DMS53 (cell line): ENCODE data around the gene TELO2.

Experiments used
- DNase-seq: peaks from one replicate; lab custom pipeline; 2025; lab: John Stamatoyannopoulos, UW

The TELO2 gene

GRCh38 chr16:1536601-1537000, 43.4 kb downstream of the TELO2 start:
- no peak for DNase-seq

DNA sequence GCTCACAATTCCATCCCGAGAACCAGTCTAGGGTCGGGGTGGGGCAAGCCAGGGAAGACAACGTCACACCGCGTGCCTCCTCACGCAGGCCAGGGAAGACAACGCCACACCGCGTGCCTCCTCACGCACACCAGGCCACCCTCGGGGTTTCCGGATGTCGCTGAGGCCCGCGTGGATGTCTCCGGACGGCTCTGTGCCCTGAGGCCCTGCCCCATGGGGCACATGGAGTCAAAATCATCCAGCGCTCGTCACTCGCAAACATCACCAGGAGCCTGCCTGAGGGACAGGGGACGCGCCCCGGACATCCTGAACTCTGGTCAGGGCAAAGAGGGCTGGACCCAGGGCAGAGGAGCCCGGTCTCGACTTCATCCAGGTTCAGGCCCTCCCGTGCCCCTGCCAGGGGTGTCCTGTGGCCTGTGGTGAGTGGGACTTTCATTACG, 44.0 kb downstream of the TELO2 start:
- no peak for DNase-seq

DNA sequence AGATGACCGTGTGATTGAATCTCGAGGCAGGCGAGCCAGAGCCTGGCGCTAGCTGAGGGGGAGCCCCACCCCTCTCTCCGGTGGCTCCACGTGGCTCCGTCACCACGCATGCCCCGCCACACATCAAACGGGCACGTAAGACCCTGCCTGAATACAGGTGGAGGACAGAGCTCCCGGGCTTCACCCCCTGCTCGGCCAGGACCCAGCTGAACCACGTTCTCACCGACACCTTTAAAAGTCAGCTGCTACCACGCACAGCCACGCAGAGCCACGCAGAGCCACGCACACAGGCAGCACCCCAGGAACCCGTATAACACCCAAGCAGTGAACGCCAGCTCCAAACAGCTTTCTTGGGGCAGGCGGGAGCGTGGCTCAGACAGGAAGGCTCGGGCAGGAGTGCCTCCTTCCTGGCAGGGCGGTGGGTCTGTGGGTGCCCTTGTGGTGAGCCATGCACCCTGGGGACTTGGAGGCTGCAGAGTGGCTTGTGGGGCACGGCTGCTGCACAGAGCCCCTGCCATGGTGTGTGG, 44.7 kb downstream of the TELO2 start:
- DNase-seq, result no peak

DNA sequence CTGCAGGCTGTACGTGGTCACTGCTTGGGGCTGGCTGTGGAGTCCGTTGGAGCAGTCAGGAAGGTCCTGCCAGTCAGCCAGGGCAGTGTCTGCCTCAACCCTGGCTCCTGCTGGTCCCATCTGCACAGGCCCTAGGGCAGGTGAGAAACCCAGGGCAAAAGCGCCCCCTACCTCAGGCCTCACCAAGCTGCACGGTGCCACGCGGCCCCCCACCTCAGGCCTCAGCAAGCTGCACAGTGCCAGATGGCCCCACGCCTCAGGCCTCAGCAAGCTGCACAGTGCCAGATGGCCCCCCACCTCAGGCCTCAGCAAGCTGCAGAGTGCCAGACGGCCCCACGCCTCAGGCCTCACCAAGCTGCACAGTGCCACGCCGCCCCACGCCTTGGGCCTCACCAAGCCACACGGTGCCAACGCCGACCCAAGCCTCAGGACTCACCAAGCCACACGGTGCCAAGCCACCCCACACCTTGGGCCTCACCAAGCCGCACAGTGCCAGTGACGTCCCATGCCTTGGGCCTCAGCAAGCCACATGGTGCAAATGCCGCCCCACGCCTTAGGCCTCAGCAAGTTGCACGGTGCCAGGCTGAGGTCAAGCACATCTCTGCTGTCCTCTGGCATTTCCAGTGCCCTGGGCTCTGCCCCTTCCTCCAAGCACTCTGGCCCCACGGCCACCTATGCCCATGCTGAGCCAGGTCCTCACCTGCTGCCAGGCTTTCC, 45.8 kb downstream of the TELO2 start:
- peak; percentile 14 for DNase-seq

GRCh38 chr16:1539720-1540555, 46.8 kb downstream of the TELO2 start:
- no peak for DNase-seq

- DNase-seq, result no peak
Observed at GRCh38 chr16:1540556-1540855, 47.3 kb downstream of the TELO2 start.

- no peak for DNase-seq
Observed at GRCh38 chr16:1541293-1542165, 48.4 kb downstream of the TELO2 start.

GRCh38 chr16:1542166-1542500, 49.0 kb downstream of the TELO2 start:
- no peak for DNase-seq

- DNase-seq, result no peak
Observed at GRCh38 chr16:1542533-1542932, 49.4 kb downstream of the TELO2 start.

GRCh38 chr16:1543085-1543896, 50.1 kb downstream of the TELO2 start:
- DNase-seq, result peak; percentile 39

GRCh38 chr16:1545044-1546040, 52.2 kb downstream of the TELO2 start:
- DNase-seq, result no peak

- DNase-seq, result no peak
Observed at GRCh38 chr16:1546430-1546829, 53.3 kb downstream of the TELO2 start.

GRCh38 chr16:1548233-1548632, 55.1 kb downstream of the TELO2 start:
- DNase-seq, result no peak

DNA sequence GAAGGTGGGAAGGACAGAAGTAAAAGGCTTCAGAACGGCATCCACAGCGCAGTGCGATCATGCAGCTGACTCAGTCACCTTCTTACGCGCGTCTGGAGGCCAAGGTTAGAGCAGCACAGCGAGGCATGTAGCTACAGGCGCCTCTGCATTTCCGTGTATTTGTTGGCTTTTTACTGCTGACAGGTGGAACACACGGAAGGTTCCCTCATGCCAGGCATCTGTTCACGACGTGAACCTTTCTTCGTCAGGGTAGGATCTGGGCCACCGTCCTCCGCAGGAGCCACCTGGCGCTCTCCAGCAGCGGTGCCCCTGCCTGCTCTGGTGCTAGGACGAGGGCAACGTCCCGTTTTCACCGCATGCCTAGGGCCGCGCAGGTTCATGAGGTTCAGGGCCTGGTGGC, 55.6 kb downstream of the TELO2 start:
- no peak for DNase-seq

GRCh38 chr16:1550069-1550468, 56.9 kb downstream of the TELO2 start:
- DNase-seq, result no peak

DNA sequence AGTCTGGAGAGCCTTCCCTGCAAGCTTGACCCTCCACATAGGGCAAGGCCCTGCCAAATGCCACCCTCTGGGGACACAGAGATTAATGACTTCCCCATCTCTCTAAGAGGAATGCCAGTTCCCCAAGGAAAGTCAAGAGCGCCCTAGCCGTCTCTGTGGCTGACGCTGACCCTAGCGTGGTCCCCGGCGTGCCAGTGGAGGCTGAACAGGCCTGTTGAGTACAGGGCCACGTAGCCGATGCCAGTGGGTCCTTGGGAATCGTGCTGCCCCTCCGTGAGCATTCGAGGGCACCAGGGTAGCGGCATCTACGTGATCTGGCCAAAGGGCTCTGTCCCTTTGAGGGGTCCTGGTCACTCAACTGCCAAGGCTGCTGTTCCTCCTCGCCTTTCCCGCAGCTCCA, 57.5 kb downstream of the TELO2 start:
- no peak for DNase-seq

DNA sequence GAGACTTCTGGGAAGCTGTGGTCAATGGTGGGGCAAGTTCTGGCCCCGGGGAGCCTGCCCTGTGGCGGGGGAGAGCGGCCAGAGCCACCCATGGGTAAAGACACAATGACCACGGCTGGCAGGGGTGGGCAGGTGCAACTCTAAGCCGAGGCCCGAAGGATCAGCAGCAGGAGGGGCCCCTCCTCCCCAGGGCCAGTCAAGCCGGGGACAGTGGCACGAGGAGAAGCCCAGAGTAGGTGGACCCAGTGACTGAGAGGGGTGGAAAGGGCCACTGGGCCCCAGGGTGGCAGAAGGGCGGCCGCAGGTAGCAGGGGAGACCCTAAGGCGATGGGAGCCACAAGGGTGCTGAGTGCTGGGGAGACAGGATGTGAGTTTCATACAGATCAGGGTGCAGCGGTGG, 58.0 kb downstream of the TELO2 start:
- DNase-seq, result no peak

DNA sequence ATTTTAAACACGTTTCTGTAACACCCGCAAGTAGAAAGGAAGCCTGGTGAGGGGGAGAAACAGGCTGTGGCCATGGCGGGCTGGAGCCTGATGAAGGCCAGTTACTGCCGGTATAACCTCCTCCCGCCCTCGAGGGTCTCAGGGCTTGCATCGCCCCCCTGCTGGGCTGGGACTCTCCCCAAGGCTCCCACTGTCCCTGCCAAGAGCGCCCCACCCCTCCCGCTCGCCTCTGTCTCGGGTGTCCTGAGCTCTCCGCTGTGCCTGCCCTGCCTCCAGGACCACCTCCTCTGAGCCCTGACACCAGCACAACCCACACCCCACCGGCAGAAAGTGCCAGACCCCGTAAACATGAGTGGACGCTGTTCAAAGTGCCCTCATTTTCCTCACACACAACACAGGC, 59.0 kb downstream of the TELO2 start:
- DNase-seq, result no peak

DNA sequence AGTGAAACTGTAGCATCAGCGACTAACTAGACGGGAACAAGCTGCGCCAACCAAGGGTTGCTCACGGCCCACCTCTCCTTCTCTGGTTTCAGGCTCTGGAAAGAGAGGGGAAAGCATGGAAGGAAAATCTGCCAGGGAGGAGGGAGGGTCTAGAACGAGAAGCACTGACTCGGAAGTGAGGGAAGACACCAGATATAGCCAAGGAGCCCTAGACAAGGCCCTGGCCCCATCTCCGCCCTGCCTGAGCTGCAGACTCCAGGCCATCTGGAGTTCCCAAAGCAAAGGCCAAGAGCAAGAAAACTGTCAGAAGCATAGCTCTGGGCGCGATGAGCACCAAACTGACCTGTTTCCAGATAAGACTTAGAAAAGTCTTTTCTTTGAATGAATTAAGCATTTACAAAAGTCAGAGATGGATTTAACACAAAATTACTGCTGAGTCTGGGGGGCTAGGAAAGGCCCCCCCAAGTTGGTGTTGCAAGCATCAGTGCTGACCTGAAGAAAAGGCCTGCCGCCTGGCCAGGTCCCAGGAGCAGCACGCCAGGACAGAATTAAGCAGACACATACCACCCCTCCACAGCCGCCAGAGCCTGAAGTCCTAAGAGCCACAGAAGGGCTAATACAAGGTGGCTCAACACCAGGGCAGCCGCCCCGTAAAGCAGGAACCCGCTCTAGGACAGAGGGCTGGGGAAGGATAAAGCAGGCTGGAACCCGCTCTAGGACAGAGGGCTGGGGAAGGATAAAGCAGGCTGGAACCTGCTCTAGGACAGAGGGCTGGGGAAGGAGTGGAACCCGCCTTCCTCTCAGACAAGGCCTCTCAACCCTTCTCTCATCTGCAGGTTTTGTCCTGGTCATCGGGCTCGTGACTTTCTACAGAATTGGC, 61.0 kb downstream of the TELO2 start:
- DNase-seq, result no peak
